Anterior cingulate cortex (tissue), 58 donors: Measurements from ENCODE around the gene EXOC6B.

Experiments used
- DNase-seq, 58 donors: peaks; one replicate each; lab custom pipeline; 2025; lab: John Stamatoyannopoulos, UW

The EXOC6B gene

GRCh38 chr2:72144274-72144631, 681.6 kb downstream of the EXOC6B start:
- peak in 1 of 58 donors; percentile 29 for DNase-seq

- DNase-seq = peak in 2 of 58 donors; percentile 23 to 41
Measured at GRCh38 chr2:72143441-72144273, 682.2 kb downstream of the EXOC6B start.

- peak in 15 of 58 donors; percentile 12 to 52 (median 34) for DNase-seq
Measured at GRCh38 chr2:72142570-72143440, 683.0 kb downstream of the EXOC6B start.

- no peak for DNase-seq
Measured at GRCh38 chr2:72141881-72142451, 683.9 kb downstream of the EXOC6B start.

- no peak for DNase-seq
Measured at GRCh38 chr2:72141032-72141645, 684.7 kb downstream of the EXOC6B start.

- DNase-seq = no peak
Measured at GRCh38 chr2:72140621-72140960, 685.2 kb downstream of the EXOC6B start.

- no peak for DNase-seq
Measured at GRCh38 chr2:72139874-72140620, 685.8 kb downstream of the EXOC6B start.

- DNase-seq = no peak
Measured at GRCh38 chr2:72139471-72139873, 686.4 kb downstream of the EXOC6B start.

- DNase-seq = no peak
Measured at GRCh38 chr2:72138921-72139381, 686.9 kb downstream of the EXOC6B start.

- DNase-seq = no peak
Measured at GRCh38 chr2:72138011-72138881, 687.6 kb downstream of the EXOC6B start.

GRCh38 chr2:72137498-72138010, 688.3 kb downstream of the EXOC6B start:
- peak in 38 of 58 donors; percentile 18 to 71 (median 34) for DNase-seq

- no peak for DNase-seq
Measured at GRCh38 chr2:72136933-72137497, 688.8 kb downstream of the EXOC6B start.

GRCh38 chr2:72136331-72136730, 689.5 kb downstream of the EXOC6B start:
- DNase-seq = peak in 12 of 58 donors; percentile 15 to 57 (median 29)

- DNase-seq = no peak
Measured at GRCh38 chr2:72135921-72136320, 689.9 kb downstream of the EXOC6B start.

GRCh38 chr2:72134997-72135800, 690.6 kb downstream of the EXOC6B start:
- no peak for DNase-seq

- DNase-seq = no peak
Measured at GRCh38 chr2:72134408-72134996, 691.3 kb downstream of the EXOC6B start.
